ENCODE data around the gene DLAT.
"Not testable (repeated sequence)": the region's sequence is repeated elsewhere in the genome, so short reads cannot be mapped to it uniquely, and the experiment has no call there.

The DLAT gene

DNA sequence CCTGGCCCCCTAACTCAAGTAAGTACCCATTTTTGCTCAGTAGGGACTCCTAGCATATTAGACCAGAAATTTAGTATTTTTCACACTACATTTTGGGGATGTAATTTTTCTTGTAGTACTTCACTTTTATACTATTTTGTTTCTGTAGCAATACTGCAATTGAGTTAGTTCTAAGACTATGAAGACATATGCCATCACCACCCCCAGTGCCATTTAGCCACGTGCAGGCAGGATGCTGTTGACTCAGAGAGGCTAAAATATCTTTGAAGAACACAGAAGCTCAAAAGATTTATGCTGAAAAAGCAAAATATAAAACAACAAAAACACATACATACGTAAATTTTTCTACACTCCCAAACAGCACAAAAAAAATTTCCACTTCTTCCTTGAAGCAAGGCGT is 29.1 kb upstream of the DLAT start:
- Mint-ChIP-seq H3K27me3 (peaks cover 12% of the 10 kb centered on the region), H3K9me3 (no peaks in the 10 kb centered on the region), H3K4me1 (no peaks in the 10 kb centered on the region), H3K36me3 (no peaks in the 10 kb centered on the region), H3K27ac (no peak overlapping the region), H3K4me3 (no peak overlapping the region)
- ATAC-seq = no peak

DNA sequence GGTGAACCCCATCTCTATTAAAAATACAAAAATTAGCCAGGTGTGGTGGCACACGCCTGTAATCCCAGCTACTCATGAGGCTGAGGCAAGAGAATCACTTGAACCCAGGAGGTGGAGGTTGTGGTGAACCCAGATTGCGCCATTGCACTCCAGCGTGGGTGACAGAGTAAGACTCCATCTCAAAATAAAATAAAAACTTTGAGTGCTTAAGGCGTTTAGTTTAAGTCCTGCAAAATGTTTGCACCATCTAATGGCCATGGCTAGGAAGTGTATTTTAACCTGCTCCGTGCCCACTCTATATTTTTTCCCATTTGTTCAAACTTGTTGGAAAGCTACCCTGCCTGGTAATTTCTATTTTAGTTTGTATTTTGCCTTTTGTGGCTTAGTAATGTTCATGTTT is 28.5 kb upstream of the DLAT start:
- not testable (repeated sequence) for H3K4me3 Mint-ChIP-seq

GRCh38 chr11:111999111-111999510 is 26.1 kb upstream of the DLAT start:
- ATAC-seq = no peak
- Mint-ChIP-seq H3K36me3 (no peaks in the 10 kb centered on the region), H3K4me1 (peaks cover 1% of the 10 kb centered on the region), H3K4me3 (no peak overlapping the region), H3K9me3 (no peaks in the 10 kb centered on the region), H3K27ac (no peak overlapping the region), H3K27me3 (peaks cover 21% of the 10 kb centered on the region)

More for the DNA sequence above, 28.5 kb upstream of the DLAT start:
- not testable (repeated sequence) for H3K36me3 Mint-ChIP-seq, ATAC-seq, H3K4me1 Mint-ChIP-seq, H3K9me3 Mint-ChIP-seq, H3K27ac Mint-ChIP-seq
- peaks cover 12% of the 10 kb centered on the region for H3K27me3 Mint-ChIP-seq

DNA sequence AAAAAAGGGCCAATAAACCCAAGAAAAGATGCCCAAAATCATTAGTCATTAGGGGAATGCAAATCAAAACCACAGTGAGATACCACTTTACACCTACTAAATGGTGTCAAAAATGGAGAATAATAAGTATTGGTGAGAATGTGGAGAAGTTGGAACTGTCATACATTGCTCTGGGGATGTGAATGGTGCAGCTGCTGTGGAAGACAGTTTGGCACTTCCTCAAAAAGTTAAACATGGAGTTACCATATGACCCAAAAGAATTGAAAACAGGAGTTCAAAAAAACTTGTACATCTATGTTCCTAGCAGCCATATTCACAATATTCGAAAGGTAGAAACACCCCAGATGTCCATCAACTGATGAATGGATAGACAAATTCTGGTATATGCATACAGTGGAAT is 24.5 kb upstream of the DLAT start:
- Mint-ChIP-seq H3K9me3 (no peaks in the 10 kb centered on the region), H3K27me3 (peaks cover 21% of the 10 kb centered on the region), H3K36me3 (no peaks in the 10 kb centered on the region), H3K4me1 (peaks cover 7% of the 10 kb centered on the region), H3K4me3 (no peak overlapping the region), H3K27ac (no peak overlapping the region)
- no peak for ATAC-seq

- H3K9me3 Mint-ChIP-seq = no peaks in the 10 kb centered on the region
- H3K27me3 Mint-ChIP-seq = peaks cover 21% of the 10 kb centered on the region
- ATAC-seq = no peak
- H3K4me1 Mint-ChIP-seq = peaks cover 7% of the 10 kb centered on the region
- no peak overlapping the region for H3K27ac Mint-ChIP-seq
- no peak overlapping the region for H3K4me3 Mint-ChIP-seq
- no peaks in the 10 kb centered on the region for H3K36me3 Mint-ChIP-seq
Measured at GRCh38 chr11:112002491-112003216, 22.6 kb upstream of the DLAT start.

DNA sequence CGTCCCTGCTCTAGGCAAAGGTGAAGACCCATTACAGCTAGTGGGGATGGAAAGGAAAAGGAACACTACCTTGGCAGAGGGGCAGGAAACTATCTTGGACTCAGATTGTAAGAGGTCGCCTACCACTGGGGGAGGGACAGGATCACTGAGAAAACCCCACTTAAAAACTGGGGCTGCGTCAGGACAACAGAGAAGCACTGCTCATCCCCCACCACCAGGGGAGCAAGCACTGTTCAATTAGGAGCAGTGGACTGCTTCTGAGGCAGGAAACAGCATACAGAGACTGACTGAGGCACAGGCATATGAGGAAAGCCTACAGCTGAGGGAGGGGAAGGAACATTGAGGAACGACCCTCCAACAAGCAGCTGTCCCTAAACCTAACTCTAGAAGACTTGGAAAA is 20.8 kb upstream of the DLAT start:
- Mint-ChIP-seq H3K27me3 (peaks cover 21% of the 10 kb centered on the region), H3K36me3 (no peaks in the 10 kb centered on the region), H3K4me3 (no peak overlapping the region), H3K9me3 (no peaks in the 10 kb centered on the region), H3K27ac (no peak overlapping the region), H3K4me1 (peaks cover 7% of the 10 kb centered on the region)
- peak; percentile 87 for ATAC-seq

- Mint-ChIP-seq H3K4me3 (no peak overlapping the region), H3K27ac (no peak overlapping the region), H3K36me3 (no peaks in the 10 kb centered on the region), H3K4me1 (peaks cover 7% of the 10 kb centered on the region), H3K27me3 (peaks cover 15% of the 10 kb centered on the region), H3K9me3 (no peaks in the 10 kb centered on the region)
- ATAC-seq = no peak
Measured at GRCh38 chr11:112005422-112006094, 19.6 kb upstream of the DLAT start.

- not testable (repeated sequence) for ATAC-seq, H3K27me3 Mint-ChIP-seq, H3K4me1 Mint-ChIP-seq, H3K9me3 Mint-ChIP-seq, H3K4me3 Mint-ChIP-seq, H3K27ac Mint-ChIP-seq, H3K36me3 Mint-ChIP-seq
Measured at GRCh38 chr11:112006095-112006441, 19.1 kb upstream of the DLAT start.

- not testable (repeated sequence) for H3K9me3 Mint-ChIP-seq, ATAC-seq, H3K36me3 Mint-ChIP-seq
Measured at GRCh38 chr11:112011451-112011850, 13.8 kb upstream of the DLAT start.

GRCh38 chr11:112012874-112013273 is 12.3 kb upstream of the DLAT start:
- Mint-ChIP-seq H3K4me1 (peaks cover 13% of the 10 kb centered on the region), H3K27me3 (no peaks in the 10 kb centered on the region), H3K27ac (no peak overlapping the region), H3K4me3 (no peak overlapping the region), H3K9me3 (no peaks in the 10 kb centered on the region), H3K36me3 (no peaks in the 10 kb centered on the region)
- no peak for ATAC-seq

More at GRCh38 chr11:112011451-112011850, 13.8 kb upstream of the DLAT start:
- not testable (repeated sequence) for H3K4me1 Mint-ChIP-seq, H3K27ac Mint-ChIP-seq, H3K27me3 Mint-ChIP-seq, H3K4me3 Mint-ChIP-seq

DNA sequence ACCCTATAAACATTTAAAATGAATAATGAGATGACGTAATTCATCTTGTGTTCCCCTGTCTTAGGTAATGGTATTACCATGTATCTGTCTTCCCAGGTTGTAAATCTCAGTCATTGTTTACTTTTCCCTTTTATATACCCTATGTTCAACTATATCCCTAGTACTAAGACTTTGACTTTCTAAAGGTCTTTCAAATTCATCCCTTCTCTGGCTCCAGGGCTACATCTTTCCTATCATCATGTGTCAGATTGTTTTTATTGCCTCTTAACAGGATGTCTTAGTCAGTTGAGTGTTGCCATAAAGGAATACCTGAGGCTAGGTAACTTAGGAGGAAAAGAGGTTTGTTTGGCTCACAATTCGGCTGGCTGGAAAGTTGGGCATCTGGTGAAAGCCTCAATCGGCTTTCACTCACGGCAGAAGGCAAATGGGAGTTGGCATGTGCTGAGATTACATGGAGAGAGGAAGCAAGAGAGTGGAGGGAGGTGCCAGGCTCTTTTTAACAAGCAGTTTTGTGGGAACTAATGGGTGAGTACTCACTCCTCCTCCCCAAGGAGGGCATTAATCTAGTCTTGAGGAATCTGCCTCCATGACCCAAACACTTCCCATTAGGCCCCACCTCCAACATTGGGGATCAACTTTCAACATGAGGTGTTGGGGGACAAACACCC is 11.6 kb upstream of the DLAT start:
- Mint-ChIP-seq H3K27ac (no peak overlapping the region), H3K27me3 (no peaks in the 10 kb centered on the region), H3K4me3 (no peak overlapping the region), H3K36me3 (no peaks in the 10 kb centered on the region), H3K9me3 (no peaks in the 10 kb centered on the region), H3K4me1 (peaks cover 13% of the 10 kb centered on the region)
- ATAC-seq = no peak

DNA sequence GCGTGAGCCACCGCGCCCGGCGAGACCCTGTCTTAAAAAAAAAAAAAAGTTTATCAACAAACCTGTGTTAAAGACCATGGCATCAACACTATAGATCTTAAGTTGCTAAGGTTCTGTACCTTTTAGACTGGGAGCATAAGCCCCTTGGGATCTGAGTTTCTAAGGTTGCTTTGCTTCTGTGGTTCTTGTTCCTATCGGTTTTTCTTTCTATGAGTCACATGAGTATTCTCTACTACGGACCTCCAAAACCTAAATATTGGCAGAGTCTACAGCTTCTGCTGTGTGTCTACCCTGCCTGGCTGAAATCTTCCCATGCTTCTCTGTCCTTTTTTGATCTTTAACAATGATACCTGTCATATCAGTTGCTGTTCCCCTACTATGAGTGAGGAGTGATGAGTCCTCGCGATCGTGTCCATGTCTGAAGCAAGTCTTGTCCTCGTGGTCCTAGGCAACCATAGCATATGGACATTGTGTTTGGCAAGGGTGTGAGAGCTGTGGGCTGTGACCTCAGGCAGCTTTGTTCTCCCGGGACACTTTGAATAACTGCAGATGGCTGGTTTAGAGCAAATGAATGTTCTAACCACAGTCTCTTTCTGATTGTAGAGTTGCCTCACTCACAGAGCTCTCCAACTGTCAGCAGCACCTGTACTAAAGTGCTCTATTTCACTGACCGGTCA is 9.0 kb upstream of the DLAT start:
- peaks cover 13% of the 10 kb centered on the region for H3K4me1 Mint-ChIP-seq
- no peaks in the 10 kb centered on the region for H3K9me3 Mint-ChIP-seq
- no peaks in the 10 kb centered on the region for H3K27me3 Mint-ChIP-seq
- H3K4me3 Mint-ChIP-seq = peak overlapping the region; percentile 72
- peak; percentile 91 for ATAC-seq
- H3K36me3 Mint-ChIP-seq = no peaks in the 10 kb centered on the region
- H3K27ac Mint-ChIP-seq = peak overlapping the region; percentile 76

- H3K9me3 Mint-ChIP-seq = no peaks in the 10 kb centered on the region
- no peaks in the 10 kb centered on the region for H3K27me3 Mint-ChIP-seq
- peak overlapping the region; percentile 72 for H3K4me3 Mint-ChIP-seq
- H3K4me1 Mint-ChIP-seq = peaks cover 13% of the 10 kb centered on the region
- no peaks in the 10 kb centered on the region for H3K36me3 Mint-ChIP-seq
- ATAC-seq = no peak
- peak overlapping the region; percentile 76 for H3K27ac Mint-ChIP-seq
Measured at GRCh38 chr11:112016765-112017376, 8.3 kb upstream of the DLAT start.

DNA sequence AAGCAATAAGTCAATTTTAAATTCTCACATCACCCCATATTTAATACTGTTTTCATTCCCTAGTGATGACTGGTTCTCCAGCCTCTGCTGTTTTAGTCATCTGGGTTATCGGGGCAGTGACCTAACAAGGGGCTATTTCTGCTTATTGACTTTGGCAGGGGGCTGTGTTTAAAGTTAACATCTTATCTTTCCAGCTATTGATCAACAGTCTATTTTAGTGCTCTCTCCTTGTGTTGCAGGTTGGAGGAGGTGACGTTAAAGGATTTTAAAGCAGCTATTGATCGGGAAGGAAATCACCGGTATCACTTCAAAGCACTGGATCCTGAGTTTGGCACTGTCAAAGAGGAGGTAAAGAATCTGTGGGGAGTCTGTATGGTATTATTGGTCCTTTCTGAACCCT is 7.7 kb upstream of the DLAT start:
- Mint-ChIP-seq H3K27me3 (no peaks in the 10 kb centered on the region), H3K4me1 (peaks cover 13% of the 10 kb centered on the region), H3K36me3 (no peaks in the 10 kb centered on the region), H3K9me3 (no peaks in the 10 kb centered on the region), H3K27ac (no peak overlapping the region), H3K4me3 (no peak overlapping the region)
- ATAC-seq = no peak

GRCh38 chr11:112019066-112019465 is 6.1 kb upstream of the DLAT start:
- no peak for ATAC-seq
- Mint-ChIP-seq H3K27ac (no peak overlapping the region), H3K36me3 (no peaks in the 10 kb centered on the region), H3K4me3 (no peak overlapping the region), H3K9me3 (no peaks in the 10 kb centered on the region), H3K4me1 (peaks cover 22% of the 10 kb centered on the region), H3K27me3 (no peaks in the 10 kb centered on the region)

All from stimulated activated memory B cell treated with anti-CD40 and anti-IgM and Interleukin-4, amounts not matched to agents 10 μg/mL and 1 μg/mL and 100 μg/mL, for 72 hours (primary cell).